Hepatocyte (in vitro differentiated cells): Measurements from ENCODE around the gene NODAL. TPM values are rescaled to one million over a fixed set of nuclear protein-coding genes. Genes with fewer than 3 reads are reported as not detected.

Experiments
- DNase-seq: peaks from one replicate; pipeline ENCODE4 v3.0.0-alpha.2; 2016; ENCODE audit warnings: low spot score
- H2AFZ ChIP-seq: fragments of 200-600 bp; sonication (generic); 2 replicates; pipeline ENCODE4 v1.6.0; 2016; ENCODE audit warnings: antibody characterized with exemption, mild to moderate bottlenecking
- H3K27ac ChIP-seq: fragments of 200-600 bp; sonication (generic); 2 replicates; pipeline ENCODE4 v1.5.1; 2016; ENCODE audit warnings: mild to moderate bottlenecking
- H3K27me3 ChIP-seq: fragments of 200-600 bp; sonication (generic); 2 replicates; pipeline ENCODE4 v1.6.1; 2016
- H3K36me3 ChIP-seq: fragments of 200-600 bp; sonication (generic); replicated peaks from 2 replicates; pipeline ENCODE4 v1.5.1; 2016; ENCODE audit warnings: low read depth; ENCODE audit not compliant: insufficient read depth
- H3K4me1 ChIP-seq: fragments of 200-600 bp; sonication (generic); 2 replicates; pipeline ENCODE4 v1.5.1; 2016; ENCODE audit warnings: mild to moderate bottlenecking, moderate library complexity; ENCODE audit not compliant: insufficient read depth
- H3K4me2 ChIP-seq: fragments of 200-600 bp; sonication (generic); 2 replicates; pipeline ENCODE4 v1.6.0; 2016
- H3K4me3 ChIP-seq: fragments of 200-600 bp; sonication (generic); 2 replicates; pipeline ENCODE4 v1.5.1; 2016; ENCODE audit warnings: mild to moderate bottlenecking
- H3K79me2 ChIP-seq: fragments of 200-600 bp; sonication (generic); 2 replicates; pipeline ENCODE4 v1.6.0; 2017; ENCODE audit warnings: mild to moderate bottlenecking
- H3K9me2 ChIP-seq: fragments of 200-600 bp; sonication (generic); replicated peaks from 2 replicates; pipeline ENCODE4 v1.6.0; 2017; ENCODE audit warnings: mild to moderate bottlenecking; ENCODE audit not compliant: insufficient read depth
- H3K9me3 ChIP-seq: fragments of 200-600 bp; sonication (generic); 2 replicates; pipeline ENCODE4 v1.5.1; 2016; ENCODE audit warnings: low read depth, mild to moderate bottlenecking
- H4K20me1 ChIP-seq: fragments of 200-600 bp; sonication (generic); 2 replicates; pipeline ENCODE4 v1.6.0; 2016; ENCODE audit warnings: mild to moderate bottlenecking; ENCODE audit not compliant: insufficient read depth, poor library complexity, severe bottlenecking
- EZH2 ChIP-seq: fragments of 200-600 bp; sonication (generic); IDR thresholded peaks from 2 replicates; pipeline ENCODE4 v1.6.1; 2016; ENCODE audit warnings: antibody characterized with exemption, mild to moderate bottlenecking, borderline replicate concordance
- EZH2phosphoT487 ChIP-seq: fragments of 200-600 bp; sonication (generic); IDR thresholded peaks from one replicate; pipeline ENCODE4 v1.6.1; 2018; ENCODE audit warnings: antibody characterized with exemption, mild to moderate bottlenecking, low read depth, moderate library complexity; ENCODE audit not compliant: unreplicated experiment, severe bottlenecking
- WGBS: methylation state at CpG from one replicate; pipeline ENCODE4 v1.1.6; 2016; ENCODE audit warnings: low lambda C conversion rate; ENCODE audit errors: missing lambda C conversion rate; 5-methylcytosine and 5-hydroxymethylcytosine counted together
- polyA plus RNA-seq: library from polyadenylated mRNA; unstranded; fragments of >200 nt; fragmentation: Nextera tagmentation; extraction: Ambion mirVana; gene quantifications from 2 replicates; pipeline ENCODE4 v1.2.1, GENCODE V29; 2016
- total RNA-seq: library from RNA; depleted of rRNA; stranded (reverse); fragments of >200 nt; gene quantifications from 2 replicates; pipeline ENCODE4 v1.2.3, GENCODE V29; 2014
- TF ChIP-seq, protein P1 (sequence below): fragments of 200-600 bp; sonication (generic); IDR thresholded peaks from 2 replicates; pipeline ENCODE4 v1.5.1; 2016; ENCODE audit warnings: antibody characterized with exemption, mild to moderate bottlenecking; ENCODE audit not compliant: poor library complexity

NODAL gene
- total and polyA plus RNA-seq, 2 experiments from 2014 or later: not detected

DNA sequence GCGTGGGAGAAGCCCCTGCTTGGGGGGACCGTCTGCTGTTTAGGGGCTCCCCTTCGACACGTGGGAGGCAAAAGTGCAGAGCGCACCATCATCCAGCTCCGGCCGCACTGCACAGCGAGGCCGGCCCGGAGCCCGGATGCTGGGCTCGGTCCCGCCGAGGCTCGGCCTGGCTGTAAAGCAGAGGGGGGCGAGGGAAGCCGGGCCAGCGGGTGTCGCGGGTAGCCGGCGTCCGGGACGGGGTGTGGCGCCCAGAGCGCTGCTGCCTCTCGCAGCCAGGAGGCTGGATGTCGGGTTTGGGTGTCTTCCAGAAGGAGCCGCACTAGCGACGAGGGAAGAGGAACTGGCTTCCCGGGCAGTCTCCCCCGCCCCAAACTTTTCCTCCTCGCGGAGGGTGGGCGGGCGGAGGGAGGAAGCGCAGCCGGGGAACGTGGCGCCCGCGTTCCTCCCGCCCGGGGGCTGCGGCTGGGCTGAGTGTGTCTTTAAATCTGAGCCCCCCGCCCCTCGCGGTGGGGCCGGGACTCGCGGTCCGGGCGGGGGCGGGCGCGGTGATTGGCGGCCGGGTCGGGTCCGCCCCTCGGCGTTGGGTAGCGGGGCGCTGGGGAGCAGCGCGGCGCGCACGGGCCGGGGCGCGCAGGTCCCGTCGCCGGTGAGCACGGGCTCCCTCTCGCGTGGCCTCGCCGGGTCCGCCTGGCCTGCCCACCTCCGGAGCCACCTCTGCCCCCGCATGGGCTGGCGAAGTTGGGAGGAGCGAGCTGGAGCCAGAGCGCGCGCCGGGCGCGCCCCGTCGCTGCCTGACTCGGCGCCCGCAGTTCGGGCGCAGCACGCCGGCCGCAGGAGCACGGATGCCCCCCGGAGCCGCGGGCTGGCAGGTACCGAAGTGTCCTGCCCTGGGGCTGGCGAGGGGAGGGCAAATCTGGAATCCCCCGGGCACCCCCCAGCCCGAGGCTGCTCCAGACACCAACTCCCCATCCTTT lies 37.0 kb upstream of the NODAL start, which contains the start of gene PALD1:
Gene PALD1 (plus strand): TSS at position 577 of the 974 bp plus-strand sequence. CDS start 47,185 bp downstream, outside the sequence.
- H3K9me3 ChIP-seq: no peaks in the 10 kb centered on the region

DNA sequence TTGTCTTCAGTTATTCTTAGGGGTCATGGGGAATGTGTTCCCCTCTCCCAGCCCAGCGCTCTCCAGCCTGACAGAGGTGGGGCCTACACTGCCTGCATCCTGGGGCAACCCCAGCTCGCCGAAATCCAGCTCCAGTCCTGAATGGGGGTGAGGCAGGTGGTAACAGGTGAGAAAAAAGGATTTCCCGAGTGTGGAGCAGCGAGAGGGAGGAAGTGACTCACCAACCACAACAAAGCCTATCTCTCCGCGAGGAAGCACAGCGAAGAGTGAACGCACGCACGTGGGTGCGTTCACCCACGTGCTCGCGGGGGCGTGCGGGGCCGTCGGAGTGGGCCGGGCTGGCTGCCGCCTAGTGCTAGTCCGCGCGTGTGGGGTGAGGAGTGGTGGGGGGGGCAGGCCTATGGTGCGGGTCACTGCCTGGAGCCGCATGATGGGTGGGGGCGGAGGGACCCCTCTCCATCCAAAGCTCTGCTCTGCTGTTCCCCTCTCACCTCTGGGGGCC lies 36.2 kb upstream of the NODAL start:
- Histone ChIP-seq H3K79me2 (no peaks in the 10 kb centered on the region), H3K27me3 (peaks cover 40% of the 10 kb centered on the region), H3K4me2 (peak overlapping the region; percentile 95), H3K9me2 (no peaks in the 10 kb centered on the region), H2AFZ (no peak overlapping the region), H3K4me1 (peaks cover 14% of the 10 kb centered on the region), H3K9me3 (no peaks in the 10 kb centered on the region), H4K20me1 (no peaks in the 10 kb centered on the region), H3K36me3 (no peaks in the 10 kb centered on the region), H3K4me3 (peak overlapping the region; percentile 78), H3K27ac (no peak overlapping the region)
- 9% methylated on average over 23 of the region's 27 CpGs for WGBS
- peak; percentile 58 for DNase-seq
- no peak for TF ChIP-seq EZH2phosphoT487
- TF ChIP-seq, protein P1, sequence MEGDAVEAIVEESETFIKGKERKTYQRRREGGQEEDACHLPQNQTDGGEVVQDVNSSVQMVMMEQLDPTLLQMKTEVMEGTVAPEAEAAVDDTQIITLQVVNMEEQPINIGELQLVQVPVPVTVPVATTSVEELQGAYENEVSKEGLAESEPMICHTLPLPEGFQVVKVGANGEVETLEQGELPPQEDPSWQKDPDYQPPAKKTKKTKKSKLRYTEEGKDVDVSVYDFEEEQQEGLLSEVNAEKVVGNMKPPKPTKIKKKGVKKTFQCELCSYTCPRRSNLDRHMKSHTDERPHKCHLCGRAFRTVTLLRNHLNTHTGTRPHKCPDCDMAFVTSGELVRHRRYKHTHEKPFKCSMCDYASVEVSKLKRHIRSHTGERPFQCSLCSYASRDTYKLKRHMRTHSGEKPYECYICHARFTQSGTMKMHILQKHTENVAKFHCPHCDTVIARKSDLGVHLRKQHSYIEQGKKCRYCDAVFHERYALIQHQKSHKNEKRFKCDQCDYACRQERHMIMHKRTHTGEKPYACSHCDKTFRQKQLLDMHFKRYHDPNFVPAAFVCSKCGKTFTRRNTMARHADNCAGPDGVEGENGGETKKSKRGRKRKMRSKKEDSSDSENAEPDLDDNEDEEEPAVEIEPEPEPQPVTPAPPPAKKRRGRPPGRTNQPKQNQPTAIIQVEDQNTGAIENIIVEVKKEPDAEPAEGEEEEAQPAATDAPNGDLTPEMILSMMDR: no peak
- TF ChIP-seq EZH2: no peak

More for the DNA sequence above, 37.0 kb upstream of the NODAL start, which contains the start of gene PALD1:
- no peaks in the 10 kb centered on the region for H3K79me2 ChIP-seq
- H3K9me2 ChIP-seq: no peaks in the 10 kb centered on the region
- H2AFZ ChIP-seq: peak within 1 kb of the TSS; percentile 49
- peak within 1 kb of the TSS; percentile 95 for H3K4me2 ChIP-seq
- peak; percentile 72 for DNase-seq
- H4K20me1 ChIP-seq: no peaks in the 10 kb centered on the region
- TF ChIP-seq EZH2phosphoT487 (no peak), EZH2 (peak; percentile 27)
- TF ChIP-seq, protein P1: no peak
- H3K27ac ChIP-seq: no peak within 1 kb of the TSS
- H3K4me3 ChIP-seq: peak within 1 kb of the TSS; percentile 78
- peaks cover 16% of the 10 kb centered on the region for H3K4me1 ChIP-seq
- WGBS: 4% methylated on average over 36 of the region's 110 CpGs
- no peaks in the 10 kb centered on the region for H3K36me3 ChIP-seq
- peaks cover 40% of the 10 kb centered on the region for H3K27me3 ChIP-seq

DNA sequence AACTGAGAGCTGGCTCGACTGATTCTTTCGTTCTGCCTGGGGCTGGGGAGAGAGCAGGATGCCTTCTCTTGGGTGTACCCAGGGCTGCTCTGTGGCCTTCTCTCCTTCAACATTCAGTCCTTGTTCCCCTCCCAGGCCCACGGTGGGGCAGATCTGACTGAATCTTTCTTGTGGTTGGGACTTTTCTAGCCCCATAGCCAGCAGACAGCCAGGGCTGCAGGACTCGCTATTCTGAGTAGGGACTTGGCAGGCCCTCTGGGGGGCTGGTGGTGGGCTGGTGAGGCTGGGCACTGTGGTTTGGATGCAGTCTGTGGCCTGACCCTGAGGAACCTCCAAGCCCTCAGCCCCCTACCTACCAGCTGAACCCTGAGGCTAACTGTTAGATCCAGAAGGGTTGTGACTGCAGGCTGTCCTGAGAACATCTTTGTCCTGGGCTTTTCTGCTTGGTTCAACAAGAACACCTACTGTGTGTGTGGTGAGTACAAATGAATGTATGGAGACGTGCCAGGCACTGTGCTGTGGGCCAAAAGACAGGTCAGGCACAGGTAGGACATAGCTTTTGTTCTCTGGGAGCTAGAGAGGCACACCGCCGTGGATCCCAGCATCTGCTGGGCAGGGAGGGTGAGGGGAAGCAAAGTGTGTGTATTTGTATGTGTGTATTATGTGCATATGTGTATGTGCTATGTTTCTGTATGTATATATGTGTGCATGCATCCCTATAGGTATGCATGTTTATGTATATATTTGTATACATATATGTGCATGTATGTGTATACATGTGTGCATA lies 35.0 kb upstream of the NODAL start:
- Histone ChIP-seq H3K27me3 (peaks cover 40% of the 10 kb centered on the region), H3K27ac (no peak overlapping the region), H3K36me3 (no peaks in the 10 kb centered on the region), H3K79me2 (no peaks in the 10 kb centered on the region), H4K20me1 (no peaks in the 10 kb centered on the region), H3K4me2 (no peak overlapping the region), H3K4me1 (peaks cover 6% of the 10 kb centered on the region), H3K4me3 (no peak overlapping the region), H3K9me3 (no peaks in the 10 kb centered on the region), H2AFZ (no peak overlapping the region), H3K9me2 (no peaks in the 10 kb centered on the region)
- TF ChIP-seq EZH2 (no peak), EZH2phosphoT487 (no peak)
- TF ChIP-seq, protein P1: no peak
- DNase-seq: no peak
- WGBS: 68% methylated on average over 7 of the region's 7 CpGs
